Measurements from ENCODE around the gene CEBPA.

CEBPA gene

GRCh38 chr19:33268162-33268991, 34.0 kb downstream of the CEBPA start:
- DNase-seq, result no peak

GRCh38 chr19:33267706-33268105, 34.6 kb downstream of the CEBPA start:
- DNase-seq, result no peak

GRCh38 chr19:33266974-33267484, 35.3 kb downstream of the CEBPA start:
- no peak for DNase-seq

- no peak for DNase-seq
Observed at GRCh38 chr19:33264881-33265445, 37.4 kb downstream of the CEBPA start.

GRCh38 chr19:33263325-33264023, 38.9 kb downstream of the CEBPA start:
- DNase-seq, result no peak

GRCh38 chr19:33261511-33262189, 40.7 kb downstream of the CEBPA start:
- DNase-seq, result no peak

GRCh38 chr19:33260628-33261418, 41.5 kb downstream of the CEBPA start:
- no peak for DNase-seq

GRCh38 chr19:33259539-33259938, 42.8 kb downstream of the CEBPA start:
- no peak for DNase-seq

GRCh38 chr19:33257828-33258227, 44.5 kb downstream of the CEBPA start:
- DNase-seq, result no peak

GRCh38 chr19:33256261-33256660, 46.1 kb downstream of the CEBPA start:
- DNase-seq, result no peak

- no peak for DNase-seq
Observed at GRCh38 chr19:33255781-33256180, 46.6 kb downstream of the CEBPA start.

GRCh38 chr19:33254245-33254824, 48.0 kb downstream of the CEBPA start:
- no peak for DNase-seq

- DNase-seq, result no peak
Observed at GRCh38 chr19:33252971-33253370, 49.4 kb downstream of the CEBPA start.

- no peak for DNase-seq
Observed at GRCh38 chr19:33252418-33252962, 49.8 kb downstream of the CEBPA start.

- no peak for DNase-seq
Observed at GRCh38 chr19:33251526-33252090, 50.7 kb downstream of the CEBPA start.

GRCh38 chr19:33251076-33251475, 51.3 kb downstream of the CEBPA start:
- DNase-seq, result no peak

GRCh38 chr19:33250500-33250899, 51.8 kb downstream of the CEBPA start:
- no peak for DNase-seq

All from NCI-H1436 treated with DMSO at 0.1 percent for 48 hours (cell line).